IgD-negative memory B cell (primary cell): ENCODE measurements around the gene ATOH7. TPM values are rescaled to one million over a fixed set of nuclear protein-coding genes. Genes with fewer than 3 reads are reported as not detected.
A peak's percentile ranks its signal among the peaks of the same experiment; 100 is the strongest.
"Not testable (repeated sequence)": the region's sequence is repeated elsewhere in the genome, so short reads cannot be mapped to it uniquely, and the experiment has no call there.

Experiments used
- H3K27ac Mint-ChIP-seq, 3 donors: one replicate each; pipeline ENCODE4 v1.8.0; 2020 to 2022; ENCODE audit warnings: mild to moderate bottlenecking in 3 of 3, mixed read lengths in 3 of 3, moderate library complexity in 1 of 3
- H3K27me3 Mint-ChIP-seq: one replicate; pipeline ENCODE4 v1.8.0; 2021; ENCODE audit warnings: mixed read lengths
- H3K36me3 Mint-ChIP-seq: one replicate; pipeline ENCODE4 v1.8.0; 2020; ENCODE audit warnings: mild to moderate bottlenecking, mixed read lengths
- H3K4me1 Mint-ChIP-seq, 3 donors: one replicate each; pipeline ENCODE4 v1.8.0; 2020 to 2022; ENCODE audit warnings: mixed read lengths in 3 of 3, mild to moderate bottlenecking in 1 of 3
- H3K4me3 Mint-ChIP-seq, 4 donors: one replicate each; pipeline ENCODE4 v1.8.0; 2020 to 2022; ENCODE audit warnings: mild to moderate bottlenecking in 4 of 4, mixed read lengths in 4 of 4, moderate library complexity in 3 of 4
- H3K9me3 Mint-ChIP-seq, 3 donors: one replicate each; pipeline ENCODE4 v1.8.0; 2020 to 2021; ENCODE audit warnings: mixed read lengths in 3 of 3, mild to moderate bottlenecking in 1 of 3
- polyA plus RNA-seq: library from polyadenylated mRNA; unstranded; fragments of 300-500 nt; fragmentation: Illumina TruSeq; gene quantifications from one replicate; pipeline ENCODE4 v1.2.3, GENCODE V29; 2021

ATOH7 gene
- not detected for polyA plus RNA-seq

DNA sequence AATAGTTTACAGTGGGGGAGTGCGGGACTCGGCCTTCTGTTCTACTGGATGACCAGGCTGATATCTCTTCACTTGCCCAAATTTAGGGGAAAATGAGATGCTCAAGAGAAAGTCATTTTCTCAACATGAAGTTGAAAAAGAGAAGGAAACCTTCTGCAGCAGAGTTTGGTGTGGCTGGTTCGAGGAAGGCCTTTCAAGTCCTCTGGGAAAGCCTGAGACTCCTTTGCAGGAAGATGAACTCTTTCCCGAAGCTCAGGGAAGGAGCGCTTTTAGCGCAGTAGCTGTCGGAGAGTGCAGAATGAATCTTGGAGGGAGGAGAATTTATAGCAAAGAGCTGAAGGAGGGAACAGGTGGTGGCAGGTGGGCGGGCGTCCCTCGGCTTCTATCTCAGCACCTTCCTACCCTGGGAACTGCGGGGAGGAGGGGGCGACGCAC lies at the start of gene ATOH7:
Gene ATOH7 (minus strand): TSS at position 297 of the 435 bp plus-strand sequence. CDS start 436 bp downstream, outside the sequence.
- peak within 1 kb of the TSS in 1 of 3 donors; percentile 35 for H3K27ac Mint-ChIP-seq

DNA sequence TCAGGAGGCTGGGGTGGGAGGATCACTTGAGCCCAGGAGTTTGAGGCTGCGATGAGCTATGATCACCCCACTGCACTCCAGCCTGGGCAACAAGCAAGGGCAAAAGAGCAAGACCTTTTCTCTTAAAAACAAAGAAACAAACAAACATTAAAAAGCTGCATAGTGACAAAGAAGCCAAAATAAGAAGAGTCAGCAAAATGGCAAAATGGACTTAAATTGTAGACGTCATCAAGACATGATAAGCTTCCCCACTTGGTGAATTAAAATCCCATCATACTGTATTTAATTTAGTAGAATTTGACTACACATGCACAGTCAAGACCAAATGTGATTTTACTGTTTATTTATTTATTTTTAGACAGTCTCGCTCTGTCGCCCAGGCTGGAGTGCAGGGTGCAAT lies 48.8 kb upstream of the ATOH7 start:
- H3K9me3 Mint-ChIP-seq: peaks cover 0 to 14% (median 7%) of the 10 kb centered on the region in 3 donors
- H3K4me1 Mint-ChIP-seq: peaks cover 0 to 2% (median 0%) of the 10 kb centered on the region in 3 donors
- no peak overlapping the region for H3K4me3 Mint-ChIP-seq
- no peaks in the 10 kb centered on the region for H3K27me3 Mint-ChIP-seq
- H3K27ac Mint-ChIP-seq: no peak overlapping the region
- H3K36me3 Mint-ChIP-seq: no peaks in the 10 kb centered on the region

More for the DNA sequence above, at the start of gene ATOH7:
- Mint-ChIP-seq H3K36me3 (no peaks in the 10 kb centered on the region), H3K4me3 (peak within 1 kb of the TSS; percentile 66 to 88 (median 80)), H3K4me1 (peaks cover 0 to 11% (median 3%) of the 10 kb centered on the region in 3 donors), H3K27me3 (peaks cover 26% of the 10 kb centered on the region), H3K9me3 (no peaks in the 10 kb centered on the region)

DNA sequence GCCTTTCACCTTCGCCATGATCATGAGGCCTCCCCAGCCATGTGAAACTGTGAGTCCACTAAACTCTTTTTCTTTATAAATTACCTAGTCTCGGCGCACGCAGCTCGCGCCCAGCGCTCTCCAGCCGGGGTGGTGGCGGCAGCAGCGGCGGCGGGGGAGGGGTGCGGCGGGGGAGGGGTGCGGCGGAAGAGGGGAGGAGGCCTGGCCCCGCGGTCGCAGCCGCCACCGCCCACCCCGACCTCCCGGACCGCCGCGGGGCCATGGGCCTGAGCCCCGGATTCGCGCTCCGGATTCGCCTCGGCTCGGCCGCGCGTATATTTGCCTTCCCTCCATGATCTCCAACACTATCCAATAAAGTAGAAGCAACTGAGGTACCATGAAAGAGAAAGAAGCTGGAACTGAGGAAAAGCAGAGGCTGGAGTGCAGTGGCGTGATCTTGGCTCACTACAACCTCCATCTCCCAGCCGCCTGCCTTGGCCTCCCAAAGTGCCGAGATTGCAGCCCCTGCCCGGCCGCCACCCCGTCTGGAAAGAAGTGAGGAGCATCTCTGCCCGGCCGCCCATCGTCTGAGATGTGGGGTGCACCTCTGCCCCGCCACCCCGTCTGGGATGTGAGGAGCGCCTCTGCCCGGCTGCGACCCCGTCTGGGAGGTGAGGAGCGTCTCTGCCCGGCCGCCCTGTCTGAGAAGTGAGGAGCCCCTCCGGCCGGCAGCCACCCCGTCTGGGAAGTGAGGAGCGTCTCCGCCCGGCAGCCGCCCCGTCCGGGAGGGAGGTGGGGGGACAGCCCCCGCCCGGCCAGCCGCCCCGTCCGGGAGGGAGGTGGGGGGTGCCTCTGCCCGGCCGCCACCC lies 47.2 kb upstream of the ATOH7 start:
- not testable (repeated sequence) for H3K4me1 Mint-ChIP-seq, H3K27ac Mint-ChIP-seq, H3K27me3 Mint-ChIP-seq, H3K4me3 Mint-ChIP-seq, H3K36me3 Mint-ChIP-seq
- H3K9me3 Mint-ChIP-seq: peaks cover 0 to 14% (median 7%) of the 10 kb centered on the region in 3 donors

DNA sequence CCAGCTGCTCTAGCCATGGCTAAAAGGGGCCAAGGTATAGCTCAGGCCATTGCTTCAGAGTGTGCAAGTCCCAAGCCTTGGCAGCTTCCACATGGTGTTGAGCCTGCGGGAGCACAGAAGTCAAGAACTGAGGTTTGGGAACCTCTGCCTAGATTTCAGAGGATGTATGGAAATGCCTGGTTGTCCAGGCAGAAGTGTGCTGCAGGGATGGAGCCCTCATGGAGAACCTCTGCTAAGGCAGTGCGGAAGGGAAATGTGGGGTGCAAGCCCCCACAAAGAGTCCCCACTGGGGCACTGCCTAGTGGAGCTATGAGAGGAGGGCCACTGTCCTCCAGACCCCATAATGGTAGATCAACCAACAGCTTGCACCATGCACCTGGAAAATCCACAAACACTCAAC lies 45.9 kb upstream of the ATOH7 start:
- not testable (repeated sequence) for H3K27ac Mint-ChIP-seq, H3K4me3 Mint-ChIP-seq, H3K27me3 Mint-ChIP-seq, H3K36me3 Mint-ChIP-seq, H3K4me1 Mint-ChIP-seq
- peaks cover 0 to 14% (median 7%) of the 10 kb centered on the region in 3 donors for H3K9me3 Mint-ChIP-seq

DNA sequence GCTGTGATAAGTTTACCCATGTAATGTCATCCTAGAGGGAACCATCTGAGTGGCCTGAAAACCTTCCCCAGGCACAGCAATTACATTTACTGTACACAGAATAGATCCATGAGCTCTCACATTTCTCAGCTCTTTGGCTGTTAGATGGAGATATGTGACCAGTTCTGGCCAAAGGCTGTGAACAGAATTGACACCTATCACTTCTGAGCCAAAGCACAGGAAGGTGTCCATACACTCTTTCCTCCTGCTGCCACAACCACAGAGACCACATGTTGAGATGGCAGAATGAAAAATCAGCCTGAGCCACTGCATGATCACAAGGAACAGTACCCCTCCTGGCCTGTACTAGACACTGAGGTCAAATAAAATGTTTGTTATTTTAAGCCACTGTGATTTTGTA lies 44.3 kb upstream of the ATOH7 start:
- Mint-ChIP-seq H3K4me1 (peaks cover 0 to 2% (median 0%) of the 10 kb centered on the region in 3 donors), H3K9me3 (peaks cover 0 to 14% (median 7%) of the 10 kb centered on the region in 3 donors), H3K27ac (no peak overlapping the region), H3K27me3 (no peaks in the 10 kb centered on the region), H3K4me3 (peak overlapping the region in 1 of 4 donors; percentile 66), H3K36me3 (no peaks in the 10 kb centered on the region)

DNA sequence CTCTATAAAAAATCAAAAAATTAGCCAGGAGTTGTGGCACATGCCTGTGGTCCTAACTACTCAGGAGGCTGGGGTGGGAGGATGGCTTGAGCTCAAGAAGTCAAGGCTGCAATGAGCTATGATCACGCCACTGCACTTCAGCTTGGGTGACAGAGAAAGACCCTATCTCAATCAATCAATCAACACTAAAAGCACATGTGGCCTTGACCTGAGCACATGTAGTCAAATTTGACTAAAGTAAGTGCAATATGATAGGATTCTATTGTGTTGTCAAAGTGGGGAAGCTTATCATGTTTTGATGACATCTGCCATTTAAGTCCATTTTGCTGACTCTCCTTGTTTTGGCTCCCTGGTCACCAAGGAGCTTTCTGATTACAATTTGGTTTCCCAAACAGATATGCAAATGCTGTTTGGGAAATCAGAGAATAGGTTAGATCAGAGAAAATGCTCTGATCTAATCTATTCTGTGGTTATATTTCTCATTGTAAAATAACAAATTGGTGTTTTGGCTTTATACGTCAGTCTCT lies 43.8 kb upstream of the ATOH7 start:
- Mint-ChIP-seq H3K4me3 (no peak overlapping the region), H3K36me3 (no peaks in the 10 kb centered on the region), H3K27me3 (no peaks in the 10 kb centered on the region), H3K27ac (no peak overlapping the region), H3K9me3 (peaks cover 0 to 14% (median 7%) of the 10 kb centered on the region in 3 donors), H3K4me1 (peaks cover 0 to 2% (median 0%) of the 10 kb centered on the region in 3 donors)

DNA sequence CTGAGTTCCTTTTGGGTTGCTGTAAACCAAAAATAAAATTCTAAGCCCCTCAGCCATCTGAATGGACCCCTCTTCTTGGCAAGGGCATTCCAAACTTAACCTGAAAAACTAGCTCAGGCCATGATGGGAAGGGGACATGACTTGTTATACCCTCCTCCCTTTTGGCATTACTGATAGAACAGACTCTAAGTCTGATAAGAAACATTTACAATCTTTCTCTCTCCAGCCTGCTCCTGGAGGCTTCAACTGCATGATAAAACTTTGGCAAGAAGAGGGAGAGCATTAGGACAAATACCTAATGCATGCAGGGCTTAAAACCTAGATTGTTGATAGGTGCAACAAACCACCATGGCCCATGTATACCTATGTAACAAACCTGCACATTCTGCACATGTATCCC lies 40.9 kb upstream of the ATOH7 start:
- H3K4me3 Mint-ChIP-seq: no peak overlapping the region
- H3K36me3 Mint-ChIP-seq: no peaks in the 10 kb centered on the region
- H3K27me3 Mint-ChIP-seq: no peaks in the 10 kb centered on the region
- H3K9me3 Mint-ChIP-seq: peaks cover 0 to 14% (median 5%) of the 10 kb centered on the region in 3 donors
- no peak overlapping the region for H3K27ac Mint-ChIP-seq
- peaks cover 0 to 2% (median 0%) of the 10 kb centered on the region in 3 donors for H3K4me1 Mint-ChIP-seq

DNA sequence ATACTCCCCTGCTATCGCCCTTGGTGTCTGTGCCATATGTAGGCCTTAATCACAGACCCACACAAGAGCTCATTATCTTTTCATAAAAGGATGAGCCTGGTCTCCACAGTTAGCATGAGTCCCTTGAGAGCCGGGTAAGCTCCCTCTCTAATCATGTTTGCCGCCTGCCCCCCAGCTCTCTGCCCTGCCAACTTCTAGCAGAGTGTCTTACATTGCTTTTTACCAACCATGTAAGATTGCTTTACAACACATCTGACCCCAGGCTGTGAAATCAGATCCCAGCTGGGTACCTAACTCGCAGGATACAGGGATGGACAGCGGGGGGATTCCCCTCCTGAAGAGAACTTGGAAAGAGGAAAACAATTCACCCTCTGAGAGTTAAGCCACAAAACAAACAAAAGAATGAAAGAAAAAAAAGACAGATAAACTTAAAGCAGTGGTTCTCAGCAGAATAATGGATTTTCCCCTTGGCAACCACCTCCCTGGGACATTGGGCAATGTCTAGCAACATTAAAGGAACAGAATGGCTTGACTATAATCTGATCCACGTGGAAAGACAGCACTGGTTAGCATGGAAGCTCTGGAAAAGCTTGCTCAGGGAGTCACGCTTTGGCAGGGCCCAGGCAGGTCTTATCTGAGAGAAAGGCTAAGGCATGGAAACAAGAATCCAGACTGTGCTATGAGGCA lies 39.4 kb upstream of the ATOH7 start:
- H3K4me3 Mint-ChIP-seq: no peak overlapping the region
- no peaks in the 10 kb centered on the region for H3K36me3 Mint-ChIP-seq
- H3K27ac Mint-ChIP-seq: no peak overlapping the region
- no peaks in the 10 kb centered on the region for H3K4me1 Mint-ChIP-seq
- H3K27me3 Mint-ChIP-seq: no peaks in the 10 kb centered on the region
- H3K9me3 Mint-ChIP-seq: peaks cover 0 to 5% (median 4%) of the 10 kb centered on the region in 3 donors

DNA sequence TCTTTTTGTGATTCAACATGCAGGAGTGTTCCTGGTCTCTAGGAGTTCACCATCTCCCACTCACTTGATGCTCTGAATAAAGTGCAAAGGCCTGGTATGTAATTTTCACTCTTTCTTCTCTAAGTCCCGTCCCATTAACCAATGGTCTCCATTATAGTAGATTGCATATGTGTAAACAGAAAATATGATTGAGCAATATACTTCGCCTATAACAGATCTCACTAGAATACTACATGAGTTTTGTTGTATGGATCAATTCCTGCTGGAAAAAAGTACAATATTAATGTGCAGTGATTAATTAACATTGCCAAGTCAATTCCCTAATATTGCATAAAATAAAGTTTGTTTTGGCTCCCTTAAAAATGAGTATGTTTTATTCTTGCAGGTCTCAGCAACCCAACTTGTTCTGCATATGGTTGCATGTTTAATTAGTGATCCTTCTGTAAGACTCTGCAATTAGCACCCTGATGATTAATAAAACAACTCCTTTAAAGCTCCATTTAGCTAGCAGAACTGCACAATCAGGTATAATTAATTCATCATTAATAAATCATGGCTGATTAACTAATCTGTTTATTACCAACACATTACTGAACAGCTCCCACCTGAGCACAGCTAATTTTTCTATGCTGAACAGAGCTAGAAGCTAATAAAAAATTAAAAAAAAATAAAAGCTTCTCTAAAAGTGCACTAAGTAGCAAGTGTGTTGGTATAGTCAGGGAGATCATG lies 37.8 kb upstream of the ATOH7 start:
- H3K27ac Mint-ChIP-seq: no peak overlapping the region
- H3K27me3 Mint-ChIP-seq: no peaks in the 10 kb centered on the region
- H3K36me3 Mint-ChIP-seq: no peaks in the 10 kb centered on the region
- H3K4me1 Mint-ChIP-seq: no peaks in the 10 kb centered on the region
- no peaks in the 10 kb centered on the region for H3K9me3 Mint-ChIP-seq
- no peak overlapping the region for H3K4me3 Mint-ChIP-seq

DNA sequence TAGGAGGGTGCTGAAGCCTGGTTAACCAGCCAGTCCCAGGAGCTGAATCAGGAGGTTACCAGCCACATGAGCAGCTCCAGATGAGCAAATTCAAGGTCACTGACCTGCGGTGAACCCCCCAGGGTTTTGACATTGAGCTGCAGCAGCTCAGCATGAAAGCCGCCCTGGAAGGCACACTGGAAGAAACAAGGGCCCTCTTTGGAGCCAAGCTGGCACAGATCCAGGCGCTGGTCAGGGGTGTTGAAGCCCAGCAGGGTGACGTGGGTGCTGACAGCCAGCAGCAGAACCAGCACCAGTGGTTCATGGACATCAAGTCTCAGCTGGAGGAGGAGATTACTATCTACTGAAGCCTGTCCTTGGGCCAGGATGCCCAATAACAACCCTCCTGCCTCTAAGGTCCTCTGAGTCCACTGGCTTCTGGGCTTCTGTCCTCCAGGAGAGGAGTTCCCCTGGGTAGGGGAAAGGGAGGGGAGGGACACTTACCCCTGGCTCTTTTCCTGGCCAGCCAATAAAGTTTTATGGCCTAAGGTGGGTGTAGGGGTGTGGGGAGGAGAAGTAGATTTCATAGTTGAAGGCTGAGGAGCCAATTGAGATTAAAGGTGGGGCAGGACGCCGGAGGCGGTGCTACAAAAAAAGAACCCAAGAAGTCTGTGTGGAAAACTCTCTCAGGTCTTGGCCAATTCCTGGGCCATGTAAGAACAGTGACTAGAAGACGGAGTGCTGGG lies 29.4 kb upstream of the ATOH7 start:
- no peak overlapping the region for H3K4me3 Mint-ChIP-seq
- H3K27me3 Mint-ChIP-seq: no peaks in the 10 kb centered on the region
- H3K9me3 Mint-ChIP-seq: peaks cover 0 to 3% (median 0%) of the 10 kb centered on the region in 3 donors
- H3K27ac Mint-ChIP-seq: no peak overlapping the region
- no peaks in the 10 kb centered on the region for H3K36me3 Mint-ChIP-seq
- H3K4me1 Mint-ChIP-seq: no peaks in the 10 kb centered on the region

DNA sequence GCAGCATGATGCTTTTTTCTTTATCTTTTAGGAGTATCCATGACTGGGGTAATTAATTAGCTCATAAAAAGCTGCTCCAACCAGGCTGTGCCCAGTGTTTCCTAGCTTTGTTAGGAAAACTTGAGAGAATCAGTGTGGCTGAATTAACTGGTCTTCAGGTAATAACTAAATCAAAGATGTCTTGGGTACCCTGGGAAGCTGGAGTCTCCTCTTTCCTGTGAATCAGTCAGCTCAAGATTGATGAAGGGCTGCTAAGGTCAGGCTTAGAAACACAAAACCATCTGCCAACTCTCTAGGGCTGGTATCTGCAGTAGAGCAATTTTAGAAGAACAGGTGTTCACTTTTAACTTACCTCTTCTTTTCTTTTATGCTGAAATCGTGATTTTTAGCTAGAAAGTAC lies 21.4 kb upstream of the ATOH7 start:
- no peak overlapping the region for H3K27ac Mint-ChIP-seq
- H3K9me3 Mint-ChIP-seq: peaks cover 0 to 1% (median 0%) of the 10 kb centered on the region in 3 donors
- H3K36me3 Mint-ChIP-seq: no peaks in the 10 kb centered on the region
- no peak overlapping the region for H3K4me3 Mint-ChIP-seq
- peaks cover 3% of the 10 kb centered on the region for H3K27me3 Mint-ChIP-seq
- H3K4me1 Mint-ChIP-seq: peaks cover 4 to 6% (median 5%) of the 10 kb centered on the region in 3 donors

DNA sequence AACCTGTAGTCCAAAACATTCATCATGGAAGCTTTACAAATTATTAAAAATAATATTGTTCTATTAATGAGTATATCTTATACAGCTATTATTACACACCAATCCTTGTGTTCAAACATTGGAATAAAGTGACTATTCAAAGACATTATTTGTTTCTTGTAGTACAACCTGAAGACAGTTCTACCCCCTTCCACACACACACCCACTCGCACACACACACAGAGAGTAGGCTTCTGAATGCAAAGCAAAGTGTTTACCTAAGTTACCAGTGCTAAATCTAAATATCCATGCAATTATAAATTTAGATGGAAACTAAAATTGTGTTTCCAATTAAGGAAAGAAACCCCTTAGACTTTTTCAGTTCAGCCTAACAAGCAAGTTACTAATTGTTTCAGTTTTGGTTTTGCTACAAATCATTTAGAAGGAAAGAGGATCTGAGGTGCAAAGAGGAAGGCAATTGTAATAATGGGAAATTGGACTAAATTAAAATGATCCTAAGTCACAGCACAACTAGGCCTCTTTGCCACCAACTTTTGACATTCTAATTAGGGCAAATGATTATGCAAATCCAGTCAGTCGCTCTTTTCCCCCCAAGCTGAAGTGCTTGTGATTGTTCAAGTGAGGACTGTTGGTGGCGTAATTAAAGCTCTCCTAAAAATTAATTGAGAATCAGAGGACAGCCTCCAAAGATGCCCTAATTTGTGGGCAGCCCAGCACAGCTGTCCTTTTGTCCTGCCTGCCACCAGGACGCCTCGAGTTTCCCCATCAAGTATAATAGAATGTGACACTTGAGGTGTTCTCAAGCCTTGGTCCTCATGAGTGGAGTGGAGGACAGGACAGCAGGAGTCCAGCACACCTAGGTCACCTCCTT lies 19.9 kb upstream of the ATOH7 start:
- Mint-ChIP-seq H3K4me3 (peak overlapping the region in 2 of 4 donors; percentile 17 to 69), H3K4me1 (peaks cover 4 to 6% (median 5%) of the 10 kb centered on the region in 3 donors), H3K36me3 (no peaks in the 10 kb centered on the region), H3K9me3 (peaks cover 0 to 1% (median 0%) of the 10 kb centered on the region in 3 donors), H3K27me3 (peaks cover 3% of the 10 kb centered on the region), H3K27ac (peak overlapping the region in 1 of 3 donors; percentile 27)

DNA sequence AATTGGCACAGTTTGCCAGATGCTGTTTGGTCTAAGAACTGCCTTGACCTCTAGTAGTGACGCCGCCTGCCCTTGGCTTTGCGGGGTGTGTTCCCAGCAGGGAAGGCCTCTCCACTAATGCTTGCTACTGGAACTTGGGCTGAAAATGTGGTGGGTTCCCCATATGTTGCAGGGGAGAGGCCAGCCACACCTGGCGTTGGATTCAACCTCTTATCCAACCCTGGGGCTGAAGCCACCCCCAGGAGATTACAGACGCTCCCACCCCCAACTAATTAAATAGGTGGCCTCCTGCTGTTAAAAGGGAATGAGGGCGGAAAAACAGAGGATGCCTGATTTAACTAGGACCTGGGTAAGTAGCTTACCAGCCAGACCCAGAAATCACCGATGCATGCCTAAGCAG lies 19.2 kb upstream of the ATOH7 start:
- peaks cover 0 to 1% (median 0%) of the 10 kb centered on the region in 3 donors for H3K9me3 Mint-ChIP-seq
- no peaks in the 10 kb centered on the region for H3K36me3 Mint-ChIP-seq
- H3K4me1 Mint-ChIP-seq: peaks cover 4 to 6% (median 5%) of the 10 kb centered on the region in 3 donors
- peak overlapping the region in 1 of 3 donors; percentile 27 for H3K27ac Mint-ChIP-seq
- H3K27me3 Mint-ChIP-seq: peaks cover 3% of the 10 kb centered on the region
- H3K4me3 Mint-ChIP-seq: peak overlapping the region in 1 of 4 donors; percentile 24
